Subcutaneous preadipocyte (primary cell): Measurements from ENCODE around the gene NR0B2. TPM values are rescaled to one million over a fixed set of nuclear protein-coding genes. Genes with fewer than 3 reads are reported as not detected.

Experiments
- total RNA-seq: library from RNA; depleted of rRNA; stranded (reverse); fragments of >200 nt; gene quantifications from 2 replicates; pipeline ENCODE4 v1.2.3, GENCODE V29; 2012

NR0B2 gene
- total RNA-seq = not detected in 2 replicates

GRCh38 chr1:26913754-26914619, at the start of gene NR0B2:
TSS of gene NR0B2 (minus strand) at chr1:26913975. CDS start at chr1:26913940, 35 bp downstream.

GRCh38 chr1:26959722-26960624, 46.2 kb upstream of the NR0B2 start, which contains the start of gene KDF1:
TSS of gene KDF1 (minus strand) at chr1:26960468. CDS start at chr1:26952380, 8,088 bp downstream.

GRCh38 chr1:26921540-26922430, 8.0 kb upstream of the NR0B2 start, which contains the start of gene NUDC:
TSS of gene NUDC (plus strand) at chr1:26921743. CDS start at chr1:26921849, 106 bp downstream.

GRCh38 chr1:26900001-26900814, 13.6 kb downstream of the NR0B2 start, which contains the start of gene GPATCH3:
TSS of gene GPATCH3 (minus strand) at chr1:26900467. CDS start at chr1:26900442, 25 bp downstream.

GRCh38 chr1:26889551-26890466, 24.0 kb downstream of the NR0B2 start, which contains the start of gene GPN2:
TSS of gene GPN2 (minus strand) at chr1:26890283. CDS start at chr1:26890096, 187 bp downstream.

GRCh38 chr1:26862781-26863684, 50.7 kb downstream of the NR0B2 start, which contains the start of gene SFN:
TSS of gene SFN (plus strand) at chr1:26863149. CDS start at chr1:26863213, 64 bp downstream.

Other genes with a start within 250 kb of the NR0B2 start
- gene ARID1A, start 218.0 kb downstream of the NR0B2 start, total RNA-seq = 17.6 and 30.9 TPM in 2 replicates
- 9.9 and 11.5 TPM in 2 replicates for gene PIGV, start 126.0 kb downstream of the NR0B2 start, total RNA-seq
- gene ZDHHC18, start 87.3 kb downstream of the NR0B2 start, total RNA-seq = 8.8 and 12.1 TPM in 2 replicates
- 0.73 and 1.4 TPM in 2 replicates for gene SFN, start 50.8 kb downstream of the NR0B2 start, total RNA-seq
- gene GPN2, start 23.7 kb downstream of the NR0B2 start, total RNA-seq = 9.6 and 12.9 TPM in 2 replicates
- 6.6 and 7.0 TPM in 2 replicates for gene GPATCH3, start 13.5 kb downstream of the NR0B2 start, total RNA-seq
- 18.7 and 23.1 TPM in 2 replicates for gene NUDC, start 7.8 kb upstream of the NR0B2 start, total RNA-seq
- not detected in 2 replicates for gene KDF1, start 46.5 kb upstream of the NR0B2 start, total RNA-seq
- 23.9 and 58.6 TPM in 2 replicates for gene TRNP1, start 79.7 kb upstream of the NR0B2 start, total RNA-seq
- 1.5 and 4.5 TPM in 2 replicates for gene TENT5B, start 98.9 kb upstream of the NR0B2 start, total RNA-seq
- 3.7 and 5.3 TPM in 2 replicates for gene SLC9A1, start 241.2 kb upstream of the NR0B2 start, total RNA-seq